Measurements from ENCODE around the gene KCMF1. TPM values are rescaled to one million over a fixed set of nuclear protein-coding genes. Genes with fewer than 3 reads are reported as not detected.

Gene KCMF1
- total RNA-seq, 1 experiment from 2014 or later: 70.6 TPM

GRCh38 chr2:85077859-85078419 lies 107.0 kb downstream of the KCMF1 start:
- DNase-seq (ENCODE audit: low read depth): no peak

GRCh38 chr2:85078536-85078935 lies 107.6 kb downstream of the KCMF1 start:
- no peak for DNase-seq (ENCODE audit: low read depth)

GRCh38 chr2:85083092-85083491 lies 112.1 kb downstream of the KCMF1 start:
- no peak for DNase-seq (ENCODE audit: low read depth)

GRCh38 chr2:85085563-85085962 lies 114.6 kb downstream of the KCMF1 start:
- no peak for DNase-seq (ENCODE audit: low read depth)

- no peak for DNase-seq (ENCODE audit: low read depth)
Measured at GRCh38 chr2:85087541-85087940, 116.6 kb downstream of the KCMF1 start.

GRCh38 chr2:85088921-85089320 lies 118.0 kb downstream of the KCMF1 start:
- DNase-seq (ENCODE audit: low read depth): no peak

GRCh38 chr2:85089585-85089984 lies 118.6 kb downstream of the KCMF1 start:
- DNase-seq (ENCODE audit: low read depth): no peak

GRCh38 chr2:85091838-85092237 lies 120.9 kb downstream of the KCMF1 start:
- no peak for DNase-seq (ENCODE audit: low read depth)

GRCh38 chr2:85095094-85095493 lies 124.1 kb downstream of the KCMF1 start:
- DNase-seq (ENCODE audit: low read depth): peak; percentile 11

GRCh38 chr2:85096616-85097015 lies 125.7 kb downstream of the KCMF1 start:
- DNase-seq (ENCODE audit: low read depth): no peak

GRCh38 chr2:85104228-85104627 lies 133.3 kb downstream of the KCMF1 start:
- DNase-seq (ENCODE audit: low read depth): no peak

GRCh38 chr2:85106489-85107180 lies 135.7 kb downstream of the KCMF1 start:
- no peak for DNase-seq (ENCODE audit: low read depth)

Small RNA genes within 50 kb of the gene (small RNA-seq; reads per million reads assigned to genes)
- not detected for gene AC078974.1

Other genes with a start within 250 kb of the KCMF1 start
- 22.7 and 30.4 TPM in 2 replicates for gene TRABD2A, start 90.1 kb upstream of the KCMF1 start, total RNA-seq (2014; rRNA removed; shearing (Covaris generic))
- gene TMSB10, start 65.5 kb upstream of the KCMF1 start, total RNA-seq (2014; rRNA removed; shearing (Covaris generic)): 2,966 and 4,695 TPM in 2 replicates
- 0.10 and 0.16 TPM in 2 replicates for gene TCF7L1, start 162.2 kb downstream of the KCMF1 start, total RNA-seq (2014; rRNA removed; shearing (Covaris generic))